Measurements from ENCODE around the gene COL24A1.
"Not testable (repeated sequence)": the region's sequence is repeated elsewhere in the genome, so short reads cannot be mapped to it uniquely, and the experiment has no call there.

Gene COL24A1

DNA sequence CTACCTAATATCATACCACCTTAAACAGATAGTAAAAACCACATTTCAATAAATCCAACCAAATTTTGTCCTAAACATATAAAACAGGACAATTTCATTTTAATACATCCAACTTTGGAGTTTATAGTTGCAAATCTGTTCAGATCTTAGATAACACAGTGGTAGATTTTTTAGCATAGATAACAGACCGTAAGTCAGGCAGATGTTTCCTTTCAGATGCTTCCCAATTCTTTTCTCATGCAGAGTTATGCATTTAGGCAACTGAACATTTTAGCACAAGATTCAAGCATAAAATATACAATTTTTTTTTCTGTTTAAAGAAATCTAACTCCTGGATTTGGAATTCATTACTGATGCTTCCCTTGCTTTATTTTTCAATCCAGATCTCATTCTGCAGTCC, 291.8 kb downstream of the COL24A1 start:
- DNase-seq (ENCODE audit: low read depth, low spot score) = no peak
- ChIA-PET POLR2A (no interaction called here), CTCF (no interaction called here)
- no peak overlapping the region for H3K4me3 ChIP-seq (ENCODE audit: low read depth, low read length)
- TF ChIP-seq, protein P1, sequence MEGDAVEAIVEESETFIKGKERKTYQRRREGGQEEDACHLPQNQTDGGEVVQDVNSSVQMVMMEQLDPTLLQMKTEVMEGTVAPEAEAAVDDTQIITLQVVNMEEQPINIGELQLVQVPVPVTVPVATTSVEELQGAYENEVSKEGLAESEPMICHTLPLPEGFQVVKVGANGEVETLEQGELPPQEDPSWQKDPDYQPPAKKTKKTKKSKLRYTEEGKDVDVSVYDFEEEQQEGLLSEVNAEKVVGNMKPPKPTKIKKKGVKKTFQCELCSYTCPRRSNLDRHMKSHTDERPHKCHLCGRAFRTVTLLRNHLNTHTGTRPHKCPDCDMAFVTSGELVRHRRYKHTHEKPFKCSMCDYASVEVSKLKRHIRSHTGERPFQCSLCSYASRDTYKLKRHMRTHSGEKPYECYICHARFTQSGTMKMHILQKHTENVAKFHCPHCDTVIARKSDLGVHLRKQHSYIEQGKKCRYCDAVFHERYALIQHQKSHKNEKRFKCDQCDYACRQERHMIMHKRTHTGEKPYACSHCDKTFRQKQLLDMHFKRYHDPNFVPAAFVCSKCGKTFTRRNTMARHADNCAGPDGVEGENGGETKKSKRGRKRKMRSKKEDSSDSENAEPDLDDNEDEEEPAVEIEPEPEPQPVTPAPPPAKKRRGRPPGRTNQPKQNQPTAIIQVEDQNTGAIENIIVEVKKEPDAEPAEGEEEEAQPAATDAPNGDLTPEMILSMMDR (IDR thresholded peaks at IDR 0.05; ENCODE audit: insufficient read depth, low read length, missing control alignments) = no peak

DNA sequence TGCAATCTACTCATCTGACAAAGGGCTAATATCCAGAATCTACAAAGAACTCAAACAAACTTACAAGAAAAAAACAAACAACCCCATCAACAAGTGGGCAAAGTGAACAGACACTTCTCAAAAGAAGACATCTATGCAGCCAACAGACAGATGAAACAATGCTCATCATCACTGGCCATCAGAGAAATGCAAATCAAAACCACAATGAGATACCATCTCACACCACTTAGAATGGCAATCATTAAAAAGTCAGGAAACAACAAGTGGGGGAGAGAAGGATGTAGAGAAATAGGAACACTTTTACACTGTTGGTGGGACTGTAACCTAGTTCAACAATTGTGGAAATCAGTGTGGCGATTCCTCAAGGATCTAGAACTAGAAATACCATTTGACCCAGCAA, 292.9 kb downstream of the COL24A1 start:
- CTCF ChIA-PET; POLR2A ChIA-PET; DNase-seq (ENCODE audit: low read depth, low spot score); H3K4me3 ChIP-seq (ENCODE audit: low read depth, low read length): not testable (repeated sequence)

DNA sequence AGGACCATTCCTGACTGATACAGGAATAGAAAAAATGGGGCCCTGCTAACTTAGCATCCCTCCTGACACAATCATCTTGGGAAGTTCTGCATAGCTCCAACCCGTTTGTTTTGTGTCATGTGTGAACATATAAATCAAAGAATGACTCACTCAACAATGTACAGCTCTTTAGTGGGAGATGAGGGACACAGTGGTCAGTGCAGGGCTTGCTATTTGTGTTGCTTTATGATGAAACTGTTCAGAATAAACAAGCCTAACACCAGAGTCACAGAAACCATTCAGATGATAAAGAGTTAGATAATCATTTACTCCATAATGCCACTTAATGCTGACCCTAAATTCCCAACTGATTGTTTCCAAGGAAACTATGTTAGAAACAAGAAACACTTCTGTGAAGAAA, 294.1 kb downstream of the COL24A1 start:
- DNase-seq (ENCODE audit: low read depth, low spot score) = no peak
- H3K4me3 ChIP-seq (ENCODE audit: low read depth, low read length) = no peak overlapping the region
- ChIA-PET CTCF (no interaction called here), POLR2A (no interaction called here)
- TF ChIP-seq, protein P1 (IDR thresholded peaks at IDR 0.05; ENCODE audit: insufficient read depth, low read length, missing control alignments) = no peak

DNA sequence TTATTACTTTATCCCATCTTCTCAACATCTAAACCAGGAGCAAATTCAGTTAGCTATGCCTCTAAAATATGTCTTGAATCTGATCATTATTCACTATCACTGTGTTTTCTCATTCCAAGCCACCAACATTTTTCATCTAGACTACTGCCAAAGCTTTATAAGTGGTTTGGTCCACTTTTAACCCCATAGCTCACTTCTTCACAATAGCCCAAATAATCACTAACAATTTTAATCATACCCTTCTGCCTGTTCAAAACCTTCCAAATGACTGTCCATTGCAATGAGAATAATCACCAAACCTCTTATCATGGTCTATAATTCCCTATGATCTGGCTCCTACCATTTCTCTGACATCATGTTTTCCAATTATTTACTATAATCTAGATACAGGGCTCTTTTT, 298.6 kb downstream of the COL24A1 start:
- POLR2A ChIA-PET = no interaction called here
- H3K4me3 ChIP-seq (ENCODE audit: low read depth, low read length) = no peak overlapping the region
- TF ChIP-seq, protein P1 (IDR thresholded peaks at IDR 0.05; ENCODE audit: insufficient read depth, low read length, missing control alignments) = no peak
- DNase-seq (ENCODE audit: low read depth, low spot score) = no peak
- CTCF ChIA-PET = interaction anchor here (1.0 kb wide), 2 partner anchors 27 to 550 kb away, joined by 3 read pairs; no protein-coding TSS in a partner anchor

DNA sequence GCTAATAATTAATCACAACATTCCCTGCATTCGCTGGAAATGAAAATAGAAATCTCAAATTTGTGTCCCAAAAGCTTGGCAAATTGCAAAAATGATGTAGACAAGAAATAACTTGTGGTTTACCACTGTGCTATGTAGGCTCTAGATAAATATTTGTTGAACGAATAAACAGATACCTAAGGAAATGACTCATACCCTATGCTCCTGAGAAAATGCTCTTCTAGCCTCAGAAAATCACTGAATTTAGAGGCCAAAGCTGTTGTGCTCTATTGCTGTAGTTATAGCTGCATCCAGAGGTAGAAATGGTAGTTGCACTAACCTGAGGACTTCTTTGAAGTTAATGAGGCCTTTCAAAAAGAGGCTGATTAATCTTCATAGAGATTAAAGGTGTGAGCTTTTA, 306.3 kb downstream of the COL24A1 start:
- TF ChIP-seq, protein P1 (IDR thresholded peaks at IDR 0.05; ENCODE audit: insufficient read depth, low read length, missing control alignments) = peak; percentile 1

DNA sequence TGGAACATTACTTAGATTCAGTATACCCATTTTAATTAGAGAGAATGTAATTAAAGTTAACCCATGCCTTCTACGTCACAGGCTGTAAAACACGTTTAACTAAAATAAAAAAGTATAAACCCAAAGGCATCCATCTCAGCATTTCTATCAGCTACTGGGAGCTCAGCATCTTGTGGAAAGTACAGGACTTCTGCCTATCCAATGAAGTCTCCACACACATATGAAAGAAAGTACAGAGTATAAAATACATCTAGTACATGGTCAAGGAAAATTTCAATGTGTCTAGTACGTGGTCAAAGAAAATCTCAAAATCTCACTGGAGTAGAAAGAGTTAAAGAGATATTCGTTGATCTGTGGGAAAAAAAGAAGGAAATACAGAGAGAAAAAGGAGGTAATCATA, 306.9 kb downstream of the COL24A1 start:
- POLR2A ChIA-PET = no interaction called here
- no peak overlapping the region for H3K4me3 ChIP-seq (ENCODE audit: low read depth, low read length)
- TF ChIP-seq, protein P1 (IDR thresholded peaks at IDR 0.05; ENCODE audit: insufficient read depth, low read length, missing control alignments) = no peak
- CTCF ChIA-PET = interaction anchor here (1.1 kb wide), 1 partner anchor 157 kb away, joined by 3 read pairs; no protein-coding TSS in a partner anchor
- DNase-seq (ENCODE audit: low read depth, low spot score) = no peak

More for the DNA sequence above, 306.3 kb downstream of the COL24A1 start:
- CTCF ChIA-PET = interaction anchor here (1.1 kb wide), 1 partner anchor 157 kb away, joined by 3 read pairs; no protein-coding TSS in a partner anchor
- POLR2A ChIA-PET = no interaction called here
- DNase-seq (ENCODE audit: low read depth, low spot score) = peak; percentile 77
- H3K4me3 ChIP-seq (ENCODE audit: low read depth, low read length) = no peak overlapping the region

DNA sequence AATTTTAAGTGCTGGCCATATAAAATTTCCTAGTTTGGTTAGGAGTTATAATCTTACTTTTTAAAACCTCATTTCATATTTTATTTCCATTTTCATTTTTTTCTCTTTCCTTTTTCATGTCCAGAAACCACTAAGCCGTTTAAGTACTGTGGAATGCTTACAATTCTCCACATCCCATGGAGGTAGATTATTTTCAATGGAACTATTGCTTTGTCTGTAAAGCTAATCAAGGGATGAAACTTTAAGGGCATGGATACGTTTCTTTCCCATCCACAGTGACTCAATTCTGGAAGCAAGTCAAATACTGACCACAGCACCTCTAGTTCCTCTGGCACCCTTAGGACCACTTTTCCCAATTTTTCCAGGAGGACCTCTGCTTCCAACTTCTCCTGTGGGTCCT, 309.2 kb downstream of the COL24A1 start:
- TF ChIP-seq, protein P1 (IDR thresholded peaks at IDR 0.05; ENCODE audit: insufficient read depth, low read length, missing control alignments) = no peak
- POLR2A ChIA-PET = no interaction called here
- no peak for DNase-seq (ENCODE audit: low read depth, low spot score)
- CTCF ChIA-PET = interaction anchor here (1.9 kb wide), 1 partner anchor 171 kb away, joined by 4 read pairs; no protein-coding TSS in a partner anchor
- no peak overlapping the region for H3K4me3 ChIP-seq (ENCODE audit: low read depth, low read length)

Data from AG04449 (cell line).